HEK293 (cell line): ENCODE measurements around the gene ZFAND6.

Experiments
- SALL2 ChIP-seq: fragments of 450-650 bp; formaldehyde crosslinking; IDR thresholded peaks from 2 replicates; pipeline ENCODE4 v1.5.0; 2017; ENCODE audit warnings: missing biosample characterization, mild to moderate bottlenecking, missing genetic modification characterization, borderline replicate concordance
- TCF7L2 ChIP-seq: IDR thresholded peaks from 2 replicates; pipeline ENCODE4 v1.6.1; 2011; ENCODE audit warnings: low read depth, mild to moderate bottlenecking, inconsistent platforms, low read length, moderate library complexity, borderline replicate concordance
- ZBTB7A ChIP-seq: fragments of 450-650 bp; formaldehyde crosslinking; IDR thresholded peaks from 2 replicates; pipeline ENCODE4 v1.5.1; 2016; ENCODE audit warnings: low read depth, missing biosample characterization, missing genetic modification characterization
- ZNF571 ChIP-seq: fragments of 450-650 bp; formaldehyde crosslinking; IDR thresholded peaks from 2 replicates; pipeline ENCODE4 v1.5.0; 2017; ENCODE audit warnings: missing biosample characterization, missing genetic modification characterization
- TF ChIP-seq, protein P1 (sequence below): fragments of 450-650 bp; formaldehyde crosslinking; IDR thresholded peaks from 2 replicates; pipeline ENCODE4 v1.5.1; 2016; ENCODE audit warnings: missing biosample characterization, missing genetic modification characterization

DNA sequence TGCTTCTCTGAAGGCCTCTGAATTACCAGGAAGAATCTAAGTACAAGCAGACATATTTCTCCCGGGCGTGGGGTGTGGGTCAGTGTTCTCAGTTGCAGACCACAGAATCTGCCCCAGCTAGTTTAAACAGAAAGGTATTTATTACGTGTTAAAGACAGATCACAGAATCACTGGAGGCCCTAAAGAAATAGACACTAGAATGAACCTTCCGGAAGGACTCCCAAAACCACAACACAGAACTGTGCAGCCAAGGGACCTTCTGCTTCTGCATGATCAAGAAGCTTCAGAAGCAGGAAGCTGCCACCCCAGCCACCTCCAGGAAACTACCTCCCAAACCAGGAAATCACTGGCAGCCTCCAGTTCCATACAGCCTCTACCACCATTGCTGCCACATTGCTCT is 32.7 kb upstream of the ZFAND6 start:
- TF ChIP-seq ZBTB7A (tag by site-specific recombination) = no peak
- TF ChIP-seq ZNF571 (tag by site-specific recombination) = no peak
- TF ChIP-seq, protein P1, sequence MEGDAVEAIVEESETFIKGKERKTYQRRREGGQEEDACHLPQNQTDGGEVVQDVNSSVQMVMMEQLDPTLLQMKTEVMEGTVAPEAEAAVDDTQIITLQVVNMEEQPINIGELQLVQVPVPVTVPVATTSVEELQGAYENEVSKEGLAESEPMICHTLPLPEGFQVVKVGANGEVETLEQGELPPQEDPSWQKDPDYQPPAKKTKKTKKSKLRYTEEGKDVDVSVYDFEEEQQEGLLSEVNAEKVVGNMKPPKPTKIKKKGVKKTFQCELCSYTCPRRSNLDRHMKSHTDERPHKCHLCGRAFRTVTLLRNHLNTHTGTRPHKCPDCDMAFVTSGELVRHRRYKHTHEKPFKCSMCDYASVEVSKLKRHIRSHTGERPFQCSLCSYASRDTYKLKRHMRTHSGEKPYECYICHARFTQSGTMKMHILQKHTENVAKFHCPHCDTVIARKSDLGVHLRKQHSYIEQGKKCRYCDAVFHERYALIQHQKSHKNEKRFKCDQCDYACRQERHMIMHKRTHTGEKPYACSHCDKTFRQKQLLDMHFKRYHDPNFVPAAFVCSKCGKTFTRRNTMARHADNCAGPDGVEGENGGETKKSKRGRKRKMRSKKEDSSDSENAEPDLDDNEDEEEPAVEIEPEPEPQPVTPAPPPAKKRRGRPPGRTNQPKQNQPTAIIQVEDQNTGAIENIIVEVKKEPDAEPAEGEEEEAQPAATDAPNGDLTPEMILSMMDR (tag by site-specific recombination) = no peak
- TF ChIP-seq SALL2 (tag by site-specific recombination) = no peak
- no peak for TF ChIP-seq TCF7L2
